GM23338 (cell line): ENCODE measurements around the gene TXNRD1. TPM values are rescaled to one million over a fixed set of nuclear protein-coding genes. Genes with fewer than 3 reads are reported as not detected.

Experiments
- ATAC-seq: fragments of 200-7000 bp; cut with Tn5 transposase; 3 replicates; pipeline ENCODE4 v1.9.1; 2020
- DNase-seq: peaks from one replicate; pipeline ENCODE4 v3.0.0-alpha.2; 2015; ENCODE audit warnings: low spot score
- H2AFZ ChIP-seq: fragments of 200-600 bp; sonication (generic); 2 replicates; pipeline ENCODE4 v1.8.0; 2016; ENCODE audit warnings: antibody characterized with exemption, mild to moderate bottlenecking, moderate library complexity
- H3F3A ChIP-seq: fragments of 200-600 bp; sonication (generic); replicated peaks from 2 replicates; pipeline ENCODE4 v1.8.0; 2017; ENCODE audit warnings: antibody characterized with exemption, mixed run types, low read depth
- H3K27ac ChIP-seq: fragments of 200-600 bp; sonication (generic); 2 replicates; pipeline ENCODE4 v1.6.1; 2016; ENCODE audit warnings: low read depth
- H3K27me3 ChIP-seq: fragments of 200-600 bp; sonication (generic); 2 replicates; pipeline ENCODE4 v1.8.0; 2016; ENCODE audit warnings: mild to moderate bottlenecking, mixed run types, moderate library complexity; ENCODE audit not compliant: insufficient read depth
- H3K36me3 ChIP-seq: fragments of 200-600 bp; sonication (generic); 2 replicates; pipeline ENCODE4 v1.8.0; 2016; ENCODE audit warnings: mild to moderate bottlenecking; ENCODE audit not compliant: insufficient read depth
- H3K4me1 ChIP-seq: fragments of 200-600 bp; sonication (generic); 2 replicates; pipeline ENCODE4 v1.8.0; 2016; ENCODE audit warnings: mild to moderate bottlenecking, moderate library complexity; ENCODE audit not compliant: insufficient read depth
- H3K4me2 ChIP-seq: fragments of 200-600 bp; sonication (generic); 2 replicates; pipeline ENCODE4 v1.7.1; 2017; ENCODE audit warnings: mixed run types
- H3K4me3 ChIP-seq: fragments of 200-600 bp; sonication (generic); 2 replicates; pipeline ENCODE4 v1.6.1; 2016; ENCODE audit warnings: mixed run types
- H3K79me2 ChIP-seq: fragments of 200-600 bp; sonication (generic); replicated peaks from 2 replicates; pipeline ENCODE4 v1.8.0; 2017; ENCODE audit warnings: mild to moderate bottlenecking; ENCODE audit not compliant: insufficient read depth
- H3K9me2 ChIP-seq: fragments of 200-600 bp; sonication (generic); 2 replicates; pipeline ENCODE4 v1.8.0; 2017; ENCODE audit not compliant: insufficient read depth
- H4K20me1 ChIP-seq: fragments of 200-600 bp; sonication (generic); replicated peaks from 2 replicates; pipeline ENCODE4 v1.8.0; 2017; ENCODE audit warnings: mild to moderate bottlenecking; ENCODE audit not compliant: insufficient read depth
- H3K27ac Mint-ChIP-seq: 2 replicates; pipeline ENCODE4 v1.8.0; 2020; ENCODE audit warnings: inconsistent platforms, mild to moderate bottlenecking, moderate library complexity, mixed read lengths
- H3K27me3 Mint-ChIP-seq: 3 replicates; pipeline ENCODE4 v1.8.0; 2022; ENCODE audit warnings: low read depth, mild to moderate bottlenecking, moderate library complexity, mixed read lengths, inconsistent platforms; ENCODE audit not compliant: insufficient read depth, poor library complexity
- H3K36me3 Mint-ChIP-seq: 3 replicates; pipeline ENCODE4 v1.8.0; 2021; ENCODE audit warnings: low read depth, mild to moderate bottlenecking, inconsistent platforms, moderate library complexity, mixed read lengths
- H3K4me1 Mint-ChIP-seq: 3 replicates; pipeline ENCODE4 v1.8.0; 2020; ENCODE audit warnings: mild to moderate bottlenecking, inconsistent platforms, mixed read lengths
- H3K4me3 Mint-ChIP-seq: 3 replicates; pipeline ENCODE4 v1.8.0; 2021; ENCODE audit warnings: moderate library complexity, mild to moderate bottlenecking, inconsistent platforms, mixed read lengths
- H3K9me3 Mint-ChIP-seq: 3 replicates; pipeline ENCODE4 v1.8.0; 2020; ENCODE audit warnings: moderate library complexity, mild to moderate bottlenecking, inconsistent platforms, mixed read lengths
- CREB1 ChIP-seq: fragments of 250-450 bp; sonication (Bioruptor Pico); IDR thresholded peaks from 2 replicates; pipeline ENCODE4 v1.5.0; 2020; ENCODE audit warnings: low read depth, mild to moderate bottlenecking, moderate library complexity
- JUNB ChIP-seq: IDR thresholded peaks from one replicate; pipeline ENCODE4 v1.6.1; 2016; ENCODE audit warnings: antibody characterized with exemption; ENCODE audit not compliant: unreplicated experiment
- NANOG ChIP-seq: IDR thresholded peaks from 2 replicates; pipeline ENCODE4 v1.6.1; 2016; ENCODE audit warnings: antibody characterized with exemption, borderline replicate concordance
- POLR2AphosphoS5 ChIP-seq: IDR thresholded peaks from 2 replicates; pipeline ENCODE4 v1.6.1; 2016; ENCODE audit warnings: antibody characterized with exemption, low read depth
- STAT1 ChIP-seq: IDR thresholded peaks from one replicate; pipeline ENCODE4 v1.6.1; 2016; ENCODE audit warnings: antibody characterized with exemption; ENCODE audit not compliant: unreplicated experiment
- ZNF114 ChIP-seq: fragments of 250-450 bp; sonication (Bioruptor Pico); IDR thresholded peaks from 2 replicates; pipeline ENCODE4 v1.5.0; 2020; ENCODE audit warnings: mild to moderate bottlenecking, moderate library complexity
- ZNF331 ChIP-seq: fragments of 250-450 bp; sonication (Bioruptor Pico); IDR thresholded peaks from 2 replicates; pipeline ENCODE4 v1.5.0; 2020; ENCODE audit warnings: low read depth, mild to moderate bottlenecking, moderate library complexity
- ZNF462 ChIP-seq: fragments of 250-450 bp; sonication (Bioruptor Pico); IDR thresholded peaks from 2 replicates; pipeline ENCODE4 v1.5.0; 2020; ENCODE audit warnings: mild to moderate bottlenecking, moderate library complexity
- polyA plus RNA-seq: library from polyadenylated mRNA; unstranded; fragments of >200 nt; fragmentation: Nextera tagmentation; extraction: Ambion mirVana; gene quantifications from 2 replicates; pipeline ENCODE4 v1.2.1, GENCODE V29; 2016
- total RNA-seq: library from RNA; depleted of rRNA; stranded (reverse); fragments of >200 nt; shearing (Covaris generic); gene quantifications from 2 replicates; pipeline ENCODE4 v1.2.3, GENCODE V29; 2014

The TXNRD1 gene
- total and polyA plus RNA-seq, 2 experiments from 2014 or later = 115 to 127 TPM

DNA sequence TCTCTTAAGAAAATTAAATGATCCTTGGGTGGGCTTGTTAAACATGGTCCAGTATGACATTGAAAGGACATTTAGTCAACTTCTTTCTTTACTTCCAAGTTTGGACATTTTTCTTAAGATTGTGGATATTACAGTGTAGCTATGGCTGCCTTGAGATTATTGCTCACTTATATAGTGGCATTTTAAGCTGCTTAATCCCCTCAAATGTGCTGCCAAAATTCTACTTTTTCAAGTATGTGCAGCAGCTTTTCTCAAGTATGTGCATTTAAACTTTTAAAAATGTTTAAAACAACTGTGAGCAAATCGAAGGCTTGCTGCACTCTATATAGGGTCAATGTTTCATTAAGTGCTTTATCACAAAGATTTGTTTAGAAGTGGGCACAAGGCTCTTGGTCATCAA, 7.4 kb downstream of the TXNRD1 start:
- Histone ChIP-seq H4K20me1 (no peaks in the 10 kb centered on the region), H3K9me2 (no peaks in the 10 kb centered on the region), H3K36me3 (no peaks in the 10 kb centered on the region), H3F3A (no peaks in the 10 kb centered on the region), H3K79me2 (no peaks in the 10 kb centered on the region), H3K27me3 (no peaks in the 10 kb centered on the region), H3K27ac (no peak overlapping the region), H3K4me2 (no peak overlapping the region), H2AFZ (peak overlapping the region; percentile 86; the same call in 1 of the 2 replicates), H3K4me1 (no peaks in the 10 kb centered on the region), H3K4me3 (no peak overlapping the region)
- Mint-ChIP-seq H3K36me3 (no peaks in the 10 kb centered on the region), H3K27ac (no peak overlapping the region), H3K4me3 (no peak overlapping the region), H3K27me3 (peaks cover 3% of the 10 kb centered on the region), H3K4me1 (no peaks in the 10 kb centered on the region), H3K9me3 (no peaks in the 10 kb centered on the region)
- DNase-seq = no peak
- no peak for ATAC-seq
- TF ChIP-seq CREB1 (CRISPR knock-in tag) = no peak
- TF ChIP-seq ZNF462 (CRISPR knock-in tag) = no peak
- TF ChIP-seq STAT1 = no peak
- TF ChIP-seq NANOG = no peak
- TF ChIP-seq ZNF114 (CRISPR knock-in tag) = no peak
- no peak for TF ChIP-seq ZNF331 (CRISPR knock-in tag)
- no peak for TF ChIP-seq JUNB
- TF ChIP-seq POLR2AphosphoS5 = no peak

GRCh38 chr12:104223712-104224111, 8.1 kb downstream of the TXNRD1 start:
- no peaks in the 10 kb centered on the region for H3K36me3 Mint-ChIP-seq
- Histone ChIP-seq H3K9me2 (no peaks in the 10 kb centered on the region), H3K27me3 (no peaks in the 10 kb centered on the region), H2AFZ (peak overlapping the region; percentile 86), H4K20me1 (no peaks in the 10 kb centered on the region), H3K4me3 (no peak overlapping the region), H3F3A (no peaks in the 10 kb centered on the region), H3K36me3 (no peaks in the 10 kb centered on the region), H3K27ac (no peak overlapping the region), H3K4me2 (no peak overlapping the region), H3K4me1 (no peaks in the 10 kb centered on the region), H3K79me2 (no peaks in the 10 kb centered on the region)
- H3K27ac Mint-ChIP-seq = no peak overlapping the region
- peaks cover 3% of the 10 kb centered on the region for H3K27me3 Mint-ChIP-seq
- no peaks in the 10 kb centered on the region for H3K4me1 Mint-ChIP-seq
- DNase-seq (no peak), ATAC-seq (peak; percentile 34; the same call in 1 of the 3 replicates)
- H3K4me3 Mint-ChIP-seq = no peak overlapping the region
- H3K9me3 Mint-ChIP-seq = no peaks in the 10 kb centered on the region
- TF ChIP-seq CREB1 (CRISPR knock-in tag) (no peak), ZNF462 (CRISPR knock-in tag) (no peak)
